Liver (tissue), 9 donors: Measurements from ENCODE around the gene FUS. TPM values are rescaled to one million over a fixed set of nuclear protein-coding genes. Genes with fewer than 3 reads are reported as not detected.

ENCODE experiments used
- DNase-seq: peaks from one replicate; pipeline ENCODE4 v3.0.0-alpha.2; 2017; ENCODE audit warnings: low spot score
- H3K27ac ChIP-seq, 2 donors: one replicate each; pipeline ENCODE4 v1.7.0; 2013; ENCODE audit warnings: inconsistent platforms in 2 of 2, low read length in 2 of 2, control low read depth in 1 of 2, low read depth in 1 of 2, mild to moderate bottlenecking in 1 of 2
- H3K27me3 ChIP-seq, 4 donors: one replicate each; pipeline versions ENCODE4 v1.6.1 to v1.7.0; 2013; ENCODE audit warnings: low read length in 3 of 4, inconsistent platforms in 1 of 4, mild to moderate bottlenecking in 1 of 4, moderate library complexity in 1 of 4; ENCODE audit not compliant: control insufficient read depth in 4 of 4, insufficient read depth in 4 of 4
- H3K36me3 ChIP-seq, 4 donors: one replicate each; pipeline versions ENCODE4 v1.6.1 to v1.7.0; 2013; ENCODE audit warnings: low read length in 3 of 4, mild to moderate bottlenecking in 3 of 4, low read depth in 1 of 4, moderate library complexity in 1 of 4; ENCODE audit not compliant: control insufficient read depth in 4 of 4, insufficient read depth in 3 of 4
- H3K4me1 ChIP-seq, 4 donors: one replicate each; pipeline versions ENCODE4 v1.6.1 to v1.7.0; 2013; ENCODE audit warnings: low read length in 3 of 4, mild to moderate bottlenecking in 3 of 4, moderate library complexity in 1 of 4; ENCODE audit not compliant: control insufficient read depth in 4 of 4, insufficient read depth in 4 of 4
- H3K4me3 ChIP-seq, 3 donors: one replicate each; pipeline versions ENCODE4 v1.6.1 to v1.7.0; 2013; ENCODE audit warnings: low read length in 3 of 3, control low read depth in 1 of 3, low read depth in 1 of 3, mild to moderate bottlenecking in 1 of 3
- H3K9ac ChIP-seq, 2 donors: one replicate each; pipeline ENCODE4 v1.7.0; 2013; ENCODE audit warnings: low read length in 2 of 2, mild to moderate bottlenecking in 2 of 2, moderate library complexity in 2 of 2, control low read depth in 1 of 2, low read depth in 1 of 2
- H3K9me3 ChIP-seq, 4 donors: one replicate each; pipeline versions ENCODE4 v1.6.1 to v1.7.0; 2013; ENCODE audit warnings: low read length in 3 of 4; ENCODE audit not compliant: control insufficient read depth in 4 of 4
- EGR1 ChIP-seq, 2 donors: IDR thresholded peaks; 2 replicates each; pipeline ENCODE4 v1.6.1; 2016 to 2018; ENCODE audit warnings: antibody characterized with exemption in 2 of 2, low read depth in 2 of 2
- FOXA1 ChIP-seq: IDR thresholded peaks from 2 replicates; pipeline ENCODE4 v1.6.1; 2016; ENCODE audit warnings: antibody characterized with exemption
- FOXA2 ChIP-seq: IDR thresholded peaks from 2 replicates; pipeline ENCODE4 v1.6.1; 2016; ENCODE audit warnings: antibody characterized with exemption
- GABPA ChIP-seq, 2 donors: IDR thresholded peaks in 1 of 2; conservative IDR thresholded peaks in 1 of 2; 2 replicates each; pipeline ENCODE4 v1.6.1; 2016; ENCODE audit warnings: antibody characterized with exemption in 2 of 2, mild to moderate bottlenecking in 1 of 2, moderate library complexity in 1 of 2
- HNF4A ChIP-seq, 2 donors: conservative IDR thresholded peaks; 2 replicates each; pipeline ENCODE4 v1.6.1; 2016; ENCODE audit warnings: antibody characterized with exemption in 2 of 2, mild to moderate bottlenecking in 2 of 2
- HNF4G ChIP-seq: IDR thresholded peaks from 2 replicates; pipeline ENCODE4 v1.6.1; 2016; ENCODE audit warnings: antibody characterized with exemption
- JUND ChIP-seq, 2 donors: IDR thresholded peaks; 2 replicates each; pipeline ENCODE4 v1.6.1; 2016; ENCODE audit warnings: antibody characterized with exemption in 2 of 2
- NR2F2 ChIP-seq: IDR thresholded peaks from 2 replicates; pipeline ENCODE4 v1.6.1; 2016; ENCODE audit warnings: antibody characterized with exemption
- RAD21 ChIP-seq, 2 donors: IDR thresholded peaks; 2 replicates each; pipeline ENCODE4 v1.6.1; 2016; ENCODE audit warnings: antibody characterized with exemption in 2 of 2, mild to moderate bottlenecking in 2 of 2
- RXRA ChIP-seq, 2 donors: IDR thresholded peaks; 2 replicates each; pipeline ENCODE4 v1.6.1; 2017 to 2018; ENCODE audit warnings: antibody characterized with exemption in 2 of 2, mild to moderate bottlenecking in 1 of 2
- SP1 ChIP-seq: IDR thresholded peaks from 2 replicates; pipeline ENCODE4 v1.6.1; 2018; ENCODE audit warnings: antibody characterized with exemption, mild to moderate bottlenecking
- TAF1 ChIP-seq: conservative IDR thresholded peaks from 2 replicates; pipeline ENCODE4 v1.6.1; 2016; ENCODE audit warnings: antibody characterized with exemption, mild to moderate bottlenecking
- YY1 ChIP-seq: IDR thresholded peaks from 2 replicates; pipeline ENCODE4 v1.6.1; 2016; ENCODE audit warnings: antibody characterized with exemption, mild to moderate bottlenecking
- WGBS: extraction: QIAGEN DNeasy Blood & Tissue Kit; methylation state at CpG from one replicate; pipeline ENCODE4 v1.1.7; 2013; 5-methylcytosine and 5-hydroxymethylcytosine counted together
- polyA plus RNA-seq, 2 donors: library from polyadenylated mRNA; stranded (reverse) in 1 of 2; unstranded in 1 of 2; fragments of 200-250 nt in 1 of 2; fragments of >200 nt in 1 of 2; fragmentation: Nextera tagmentation in 1 of 2; extraction: Ambion mirVana in 1 of 2; gene quantifications; one replicate each; pipeline versions ENCODE4 v1.2.1 to v1.2.3, GENCODE V29; 2013 to 2015
- total RNA-seq, 2 donors: library from RNA; depleted of rRNA; stranded (reverse); fragments of >200 nt; gene quantifications; one replicate each; pipeline ENCODE4 v1.2.3, GENCODE V29; 2014
- TF ChIP-seq, protein P1 (sequence below): IDR thresholded peaks from 2 replicates; pipeline ENCODE4 v1.6.1; 2016; ENCODE audit warnings: antibody characterized with exemption
- TF ChIP-seq, protein P2 (sequence below): fragments of 150-350 bp; IDR thresholded peaks from 2 replicates; pipeline ENCODE4 v1.5.1; 2017; ENCODE audit warnings: improper control_type of control experiment, low read depth, low read length; ENCODE audit not compliant: missing input control
- TF ChIP-seq, protein P3 (sequence below): IDR thresholded peaks from 2 replicates; pipeline ENCODE4 v1.6.1; 2016; ENCODE audit warnings: antibody characterized with exemption
- TF ChIP-seq, protein P4 (sequence below): IDR thresholded peaks from 2 replicates; pipeline ENCODE4 v1.6.1; 2016; ENCODE audit warnings: antibody characterized with exemption
- TF ChIP-seq, protein P5 (sequence below): IDR thresholded peaks from 2 replicates; pipeline ENCODE4 v1.6.1; 2016; ENCODE audit warnings: antibody characterized with exemption, mild to moderate bottlenecking
- donor health status: healthy.
- donor health status: healthy.
- donor health status: healthy.
- donor health status: healthy.
- donor health status: healthy.

FUS gene
- total and polyA plus RNA-seq, 4 donors, result 7.5 to 51.5 (median 39.3) TPM

DNA sequence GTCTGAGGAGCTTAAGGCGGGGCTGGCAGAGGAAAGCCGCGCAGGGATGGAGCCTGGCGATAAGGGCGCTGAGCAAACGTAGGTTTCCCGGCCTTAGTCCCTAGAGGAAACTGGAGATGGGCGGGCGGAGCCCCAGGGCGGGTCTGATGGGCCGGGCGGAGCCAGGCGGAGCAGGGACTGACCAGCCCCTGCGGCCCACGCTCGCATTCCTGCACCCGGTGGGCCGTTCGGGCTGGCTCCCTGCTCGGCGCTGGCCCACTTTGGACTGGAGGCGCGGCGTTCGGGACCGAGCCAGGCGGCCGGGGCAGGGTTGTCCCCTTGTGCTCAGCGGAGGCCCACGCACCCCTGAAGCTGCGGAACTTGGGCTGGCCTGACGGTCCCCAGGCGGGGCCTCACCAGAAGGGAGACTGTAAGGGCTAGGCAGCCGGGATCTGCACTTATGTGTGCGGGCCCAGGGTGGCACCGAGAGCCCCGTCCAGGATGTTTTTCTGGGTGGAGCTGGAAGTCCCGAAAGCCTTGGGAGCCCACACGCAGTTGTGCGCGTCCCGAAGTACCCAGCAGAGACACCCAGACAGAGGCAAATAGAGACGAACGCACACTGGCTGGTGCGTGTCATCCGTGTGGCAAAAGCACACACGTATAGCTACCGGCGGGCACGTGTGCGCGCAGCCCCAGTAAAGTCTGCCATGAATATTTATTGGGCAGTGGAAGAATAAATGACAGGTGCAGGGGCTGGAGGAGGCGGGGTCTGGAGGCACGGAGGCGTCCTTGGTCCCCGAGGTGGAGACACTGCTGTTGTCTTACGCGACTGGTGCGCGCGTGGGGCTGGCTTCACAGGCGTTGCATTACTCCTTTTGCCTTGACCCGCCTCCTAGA, 35.6 kb downstream of the FUS start:
- peaks cover 0 to 26% (median 12%) of the 10 kb centered on the region in 4 donors for H3K4me1 ChIP-seq
- TF ChIP-seq, protein P1, sequence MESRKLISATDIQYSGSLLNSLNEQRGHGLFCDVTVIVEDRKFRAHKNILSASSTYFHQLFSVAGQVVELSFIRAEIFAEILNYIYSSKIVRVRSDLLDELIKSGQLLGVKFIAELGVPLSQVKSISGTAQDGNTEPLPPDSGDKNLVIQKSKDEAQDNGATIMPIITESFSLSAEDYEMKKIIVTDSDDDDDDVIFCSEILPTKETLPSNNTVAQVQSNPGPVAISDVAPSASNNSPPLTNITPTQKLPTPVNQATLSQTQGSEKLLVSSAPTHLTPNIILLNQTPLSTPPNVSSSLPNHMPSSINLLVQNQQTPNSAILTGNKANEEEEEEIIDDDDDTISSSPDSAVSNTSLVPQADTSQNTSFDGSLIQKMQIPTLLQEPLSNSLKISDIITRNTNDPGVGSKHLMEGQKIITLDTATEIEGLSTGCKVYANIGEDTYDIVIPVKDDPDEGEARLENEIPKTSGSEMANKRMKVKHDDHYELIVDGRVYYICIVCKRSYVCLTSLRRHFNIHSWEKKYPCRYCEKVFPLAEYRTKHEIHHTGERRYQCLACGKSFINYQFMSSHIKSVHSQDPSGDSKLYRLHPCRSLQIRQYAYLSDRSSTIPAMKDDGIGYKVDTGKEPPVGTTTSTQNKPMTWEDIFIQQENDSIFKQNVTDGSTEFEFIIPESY, result no peak
- TF ChIP-seq, protein P2, sequence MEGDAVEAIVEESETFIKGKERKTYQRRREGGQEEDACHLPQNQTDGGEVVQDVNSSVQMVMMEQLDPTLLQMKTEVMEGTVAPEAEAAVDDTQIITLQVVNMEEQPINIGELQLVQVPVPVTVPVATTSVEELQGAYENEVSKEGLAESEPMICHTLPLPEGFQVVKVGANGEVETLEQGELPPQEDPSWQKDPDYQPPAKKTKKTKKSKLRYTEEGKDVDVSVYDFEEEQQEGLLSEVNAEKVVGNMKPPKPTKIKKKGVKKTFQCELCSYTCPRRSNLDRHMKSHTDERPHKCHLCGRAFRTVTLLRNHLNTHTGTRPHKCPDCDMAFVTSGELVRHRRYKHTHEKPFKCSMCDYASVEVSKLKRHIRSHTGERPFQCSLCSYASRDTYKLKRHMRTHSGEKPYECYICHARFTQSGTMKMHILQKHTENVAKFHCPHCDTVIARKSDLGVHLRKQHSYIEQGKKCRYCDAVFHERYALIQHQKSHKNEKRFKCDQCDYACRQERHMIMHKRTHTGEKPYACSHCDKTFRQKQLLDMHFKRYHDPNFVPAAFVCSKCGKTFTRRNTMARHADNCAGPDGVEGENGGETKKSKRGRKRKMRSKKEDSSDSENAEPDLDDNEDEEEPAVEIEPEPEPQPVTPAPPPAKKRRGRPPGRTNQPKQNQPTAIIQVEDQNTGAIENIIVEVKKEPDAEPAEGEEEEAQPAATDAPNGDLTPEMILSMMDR, result no peak
- TF ChIP-seq FOXA1 (no peak), GABPA (IDR thresholded peaks at IDR 0.05 in 1 of 2, conservative IDR thresholded peaks at IDR 0.05 in 1 of 2) (no peak), YY1 (no peak), EGR1 (IDR thresholded peaks at IDR 0.05; ENCODE audit: low read depth in 2 of 2) (no peak), RAD21 (IDR thresholded peaks at IDR 0.05) (no peak), FOXA2 (no peak), RXRA (IDR thresholded peaks at IDR 0.05) (no peak), HNF4G (no peak), JUND (IDR thresholded peaks at IDR 0.05) (no peak), SP1 (no peak), TAF1 (no peak), NR2F2 (no peak), HNF4A (conservative IDR thresholded peaks at IDR 0.05) (no peak)
- TF ChIP-seq, protein P3, sequence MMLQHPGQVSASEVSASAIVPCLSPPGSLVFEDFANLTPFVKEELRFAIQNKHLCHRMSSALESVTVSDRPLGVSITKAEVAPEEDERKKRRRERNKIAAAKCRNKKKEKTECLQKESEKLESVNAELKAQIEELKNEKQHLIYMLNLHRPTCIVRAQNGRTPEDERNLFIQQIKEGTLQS, result no peak
- TF ChIP-seq, protein P4, sequence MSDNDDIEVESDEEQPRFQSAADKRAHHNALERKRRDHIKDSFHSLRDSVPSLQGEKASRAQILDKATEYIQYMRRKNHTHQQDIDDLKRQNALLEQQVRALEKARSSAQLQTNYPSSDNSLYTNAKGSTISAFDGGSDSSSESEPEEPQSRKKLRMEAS, result no peak
- TF ChIP-seq, protein P5, sequence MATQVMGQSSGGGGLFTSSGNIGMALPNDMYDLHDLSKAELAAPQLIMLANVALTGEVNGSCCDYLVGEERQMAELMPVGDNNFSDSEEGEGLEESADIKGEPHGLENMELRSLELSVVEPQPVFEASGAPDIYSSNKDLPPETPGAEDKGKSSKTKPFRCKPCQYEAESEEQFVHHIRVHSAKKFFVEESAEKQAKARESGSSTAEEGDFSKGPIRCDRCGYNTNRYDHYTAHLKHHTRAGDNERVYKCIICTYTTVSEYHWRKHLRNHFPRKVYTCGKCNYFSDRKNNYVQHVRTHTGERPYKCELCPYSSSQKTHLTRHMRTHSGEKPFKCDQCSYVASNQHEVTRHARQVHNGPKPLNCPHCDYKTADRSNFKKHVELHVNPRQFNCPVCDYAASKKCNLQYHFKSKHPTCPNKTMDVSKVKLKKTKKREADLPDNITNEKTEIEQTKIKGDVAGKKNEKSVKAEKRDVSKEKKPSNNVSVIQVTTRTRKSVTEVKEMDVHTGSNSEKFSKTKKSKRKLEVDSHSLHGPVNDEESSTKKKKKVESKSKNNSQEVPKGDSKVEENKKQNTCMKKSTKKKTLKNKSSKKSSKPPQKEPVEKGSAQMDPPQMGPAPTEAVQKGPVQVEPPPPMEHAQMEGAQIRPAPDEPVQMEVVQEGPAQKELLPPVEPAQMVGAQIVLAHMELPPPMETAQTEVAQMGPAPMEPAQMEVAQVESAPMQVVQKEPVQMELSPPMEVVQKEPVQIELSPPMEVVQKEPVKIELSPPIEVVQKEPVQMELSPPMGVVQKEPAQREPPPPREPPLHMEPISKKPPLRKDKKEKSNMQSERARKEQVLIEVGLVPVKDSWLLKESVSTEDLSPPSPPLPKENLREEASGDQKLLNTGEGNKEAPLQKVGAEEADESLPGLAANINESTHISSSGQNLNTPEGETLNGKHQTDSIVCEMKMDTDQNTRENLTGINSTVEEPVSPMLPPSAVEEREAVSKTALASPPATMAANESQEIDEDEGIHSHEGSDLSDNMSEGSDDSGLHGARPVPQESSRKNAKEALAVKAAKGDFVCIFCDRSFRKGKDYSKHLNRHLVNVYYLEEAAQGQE, result no peak
- no peak overlapping the region for H3K27ac ChIP-seq
- 3% methylated on average over 63 of the region's 63 CpGs for WGBS
- peaks cover 0 to 4% (median 2%) of the 10 kb centered on the region in 4 donors for H3K27me3 ChIP-seq
- H3K9me3 ChIP-seq, result no peaks in the 10 kb centered on the region
- DNase-seq, result no peak
- H3K36me3 ChIP-seq, result no peaks in the 10 kb centered on the region
- no peak overlapping the region for H3K9ac ChIP-seq
- peak overlapping the region in 1 of 3 donors; percentile 41 for H3K4me3 ChIP-seq
